GM18951 (cell line): ENCODE measurements around the gene CNP.

Experiments
- POLR2A ChIP-seq: IDR thresholded peaks from 4 replicates; pipeline ENCODE4 v1.6.1; 2011; ENCODE audit warnings: mild to moderate bottlenecking; ENCODE audit not compliant: insufficient read length, insufficient read depth; ENCODE audit errors: extremely low read depth
- in situ Hi-C: fragments of 300-500 bp; cut with MboI; formaldehyde crosslinking; loops from one replicate; pipeline ENCODE4 v1.12.0; 2022; ENCODE audit warnings: low sequenced_read_pairs, mixed read lengths, inconsistent platforms; ENCODE audit not compliant: unreplicated experiment

Gene CNP

GRCh38 chr17:41932816-41933389 lies 33.7 kb upstream of the CNP start:
- in situ Hi-C loops: no loop called here
- no peak for TF ChIP-seq POLR2A

- TF ChIP-seq POLR2A: no peak
- in situ Hi-C loops: no loop called here
These were observed 31.0 kb upstream of the CNP start for GRCh38 chr17:41935641-41936040.

DNA sequence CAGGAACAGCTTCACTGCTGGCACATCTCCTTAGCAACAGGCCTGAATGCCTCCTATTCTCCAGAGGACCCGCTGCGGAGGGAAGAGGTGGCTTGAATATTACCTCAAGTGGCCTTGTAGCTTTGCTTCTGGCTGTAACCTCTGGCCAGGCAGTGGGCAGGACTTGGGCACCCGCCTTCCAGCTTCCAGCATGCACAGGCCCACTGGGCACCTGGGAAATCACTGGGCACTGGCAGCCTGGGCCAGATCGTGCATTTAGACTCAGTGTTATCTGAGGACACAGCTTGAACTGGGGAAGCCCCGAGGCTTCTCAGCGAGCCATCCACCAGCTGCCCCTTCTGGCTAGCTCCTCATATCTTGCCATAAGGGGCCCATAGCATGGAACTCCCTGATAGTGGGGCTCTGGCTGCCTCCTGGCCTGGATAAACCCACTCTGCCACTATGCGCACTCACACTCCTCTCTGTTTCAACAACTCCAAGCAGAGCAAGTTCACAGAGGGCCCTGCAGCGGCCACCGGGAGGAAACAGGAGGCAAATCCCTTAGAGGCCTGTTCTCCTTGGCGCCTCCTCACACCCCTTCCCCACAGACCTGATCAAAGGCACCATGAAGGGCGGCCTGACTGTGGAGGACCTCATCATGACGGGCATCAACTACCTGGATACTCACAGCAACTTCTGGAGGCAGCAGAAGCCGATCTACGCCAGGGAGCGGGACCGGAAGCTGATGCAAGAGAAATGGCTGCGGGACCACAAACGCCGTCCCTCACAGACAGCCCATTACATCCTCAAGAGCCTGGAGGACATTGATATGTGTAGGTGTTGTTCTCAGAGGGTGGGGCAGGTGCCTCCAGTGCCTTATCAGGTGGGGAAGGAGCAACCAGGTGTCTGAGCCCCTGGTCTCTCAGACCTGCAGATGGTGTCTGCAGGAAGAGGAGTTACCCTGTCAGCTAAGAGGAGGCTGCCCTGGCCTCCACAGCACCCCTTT lies 28.3 kb upstream of the CNP start:
- in situ Hi-C loops: no loop called here
- no peak for TF ChIP-seq POLR2A

DNA sequence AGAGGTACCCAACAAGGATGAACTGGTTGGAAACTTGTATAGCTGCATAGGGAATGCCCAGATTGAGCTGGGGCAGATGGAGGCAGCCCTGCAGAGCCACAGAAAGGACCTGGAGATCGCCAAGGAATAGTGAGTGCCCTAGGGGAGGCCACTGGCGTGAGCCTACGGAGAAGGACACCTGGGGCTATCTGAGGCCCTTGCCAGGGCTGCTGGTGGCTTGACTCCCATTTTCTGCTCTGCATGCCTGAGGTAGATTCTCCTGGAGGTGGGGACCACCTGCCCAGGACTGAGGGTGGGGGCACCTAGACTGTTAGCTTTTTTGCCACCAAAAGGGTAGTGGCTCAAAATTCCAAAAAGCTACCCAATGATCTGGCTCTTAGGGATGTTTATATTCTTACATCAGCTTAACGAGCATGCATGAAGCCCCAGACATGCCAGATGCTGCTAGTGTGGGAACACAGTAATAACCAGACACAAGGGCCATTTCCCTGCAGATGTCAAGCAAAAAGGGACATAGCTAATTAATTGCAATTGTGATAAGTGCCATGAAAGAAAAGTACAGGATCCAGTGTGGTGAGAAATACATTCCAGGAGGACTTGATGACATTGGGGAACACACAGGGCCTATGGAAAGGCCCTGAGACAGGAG lies 27.4 kb upstream of the CNP start:
- TF ChIP-seq POLR2A: no peak
- in situ Hi-C loops: no loop called here

- no peak for TF ChIP-seq POLR2A
- in situ Hi-C loops: no loop called here
These were observed 26.9 kb upstream of the CNP start for GRCh38 chr17:41939693-41940090.

DNA sequence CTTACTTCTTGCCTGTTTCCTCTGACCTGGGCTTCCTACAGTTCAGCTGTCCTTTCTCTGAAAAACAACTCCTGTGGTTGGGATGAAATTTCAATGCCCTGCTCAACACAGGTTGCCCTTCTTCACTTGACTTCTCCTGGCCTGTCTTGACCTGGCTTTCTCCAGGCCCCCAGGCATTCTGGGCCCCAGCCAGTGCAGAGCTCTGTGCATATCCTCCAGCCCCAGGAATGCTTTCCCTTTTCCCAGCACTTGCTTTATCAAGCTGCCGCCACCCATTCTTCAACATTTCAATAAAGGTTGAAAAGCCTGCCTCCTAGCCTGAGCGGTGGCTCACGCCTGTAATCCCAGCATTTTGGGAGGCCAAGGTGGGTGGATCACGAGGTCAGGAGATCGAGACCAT lies 25.4 kb upstream of the CNP start:
- in situ Hi-C loops: no loop called here
- TF ChIP-seq POLR2A: no peak

DNA sequence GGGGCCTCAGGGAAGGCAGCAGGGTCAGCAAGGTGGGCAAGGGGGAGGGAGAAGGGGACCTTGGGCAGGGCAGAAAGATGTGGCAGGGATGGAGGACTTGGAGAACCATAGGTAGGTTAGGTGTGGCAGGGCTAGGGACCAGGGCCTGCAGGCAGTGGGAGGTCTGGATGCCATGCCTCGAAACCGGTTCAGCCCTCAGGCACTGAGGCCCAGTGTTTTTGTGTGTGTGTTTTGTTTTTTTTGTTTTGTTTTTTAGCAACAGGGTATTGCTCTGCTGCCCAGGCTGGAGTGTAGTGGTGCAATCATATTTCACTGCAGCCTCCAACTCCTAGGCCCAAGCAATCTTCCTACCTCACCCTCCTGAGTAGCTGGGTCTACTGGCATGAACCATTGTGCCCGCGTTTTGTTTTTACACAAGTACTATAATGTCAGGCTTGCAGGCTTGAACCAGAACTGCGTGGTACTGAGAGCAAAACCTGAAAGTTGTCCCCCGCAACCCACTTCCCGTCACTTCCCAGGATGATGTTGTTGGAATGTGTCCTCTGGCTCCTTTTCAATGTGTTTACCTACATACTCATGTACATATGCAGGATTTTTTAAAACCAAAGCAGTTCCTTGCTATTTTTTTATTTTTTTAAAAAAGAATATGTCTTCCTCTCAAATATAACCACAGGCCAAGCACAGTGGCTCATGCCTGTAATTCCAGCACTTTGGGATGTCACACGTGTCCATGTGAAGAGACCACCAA lies 23.8 kb upstream of the CNP start:
- no peak for TF ChIP-seq POLR2A
- in situ Hi-C loops: no loop called here

DNA sequence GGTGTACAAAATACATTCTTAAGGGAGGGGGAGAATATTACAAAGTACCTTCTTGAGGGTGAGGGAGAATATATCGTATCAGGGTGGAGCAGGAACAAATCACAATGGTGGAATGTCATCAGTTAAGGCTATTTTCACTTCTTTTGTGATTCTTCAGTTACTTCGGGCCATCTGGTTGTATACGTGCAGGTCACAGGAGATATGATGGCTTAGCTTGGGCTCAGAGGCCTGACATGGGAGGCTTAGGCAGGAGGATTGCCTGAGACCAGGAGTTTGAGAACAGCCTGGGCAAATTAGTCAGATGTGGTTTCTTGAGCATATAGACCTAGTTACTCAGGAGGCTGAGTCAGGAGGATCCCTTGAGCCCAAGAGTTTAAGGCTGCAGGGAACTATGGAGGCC lies 23.1 kb upstream of the CNP start:
- in situ Hi-C loops: no loop called here
- TF ChIP-seq POLR2A: no peak

- in situ Hi-C loops: no loop called here
- no peak for TF ChIP-seq POLR2A
These were observed 21.7 kb upstream of the CNP start for GRCh38 chr17:41944943-41945342.

DNA sequence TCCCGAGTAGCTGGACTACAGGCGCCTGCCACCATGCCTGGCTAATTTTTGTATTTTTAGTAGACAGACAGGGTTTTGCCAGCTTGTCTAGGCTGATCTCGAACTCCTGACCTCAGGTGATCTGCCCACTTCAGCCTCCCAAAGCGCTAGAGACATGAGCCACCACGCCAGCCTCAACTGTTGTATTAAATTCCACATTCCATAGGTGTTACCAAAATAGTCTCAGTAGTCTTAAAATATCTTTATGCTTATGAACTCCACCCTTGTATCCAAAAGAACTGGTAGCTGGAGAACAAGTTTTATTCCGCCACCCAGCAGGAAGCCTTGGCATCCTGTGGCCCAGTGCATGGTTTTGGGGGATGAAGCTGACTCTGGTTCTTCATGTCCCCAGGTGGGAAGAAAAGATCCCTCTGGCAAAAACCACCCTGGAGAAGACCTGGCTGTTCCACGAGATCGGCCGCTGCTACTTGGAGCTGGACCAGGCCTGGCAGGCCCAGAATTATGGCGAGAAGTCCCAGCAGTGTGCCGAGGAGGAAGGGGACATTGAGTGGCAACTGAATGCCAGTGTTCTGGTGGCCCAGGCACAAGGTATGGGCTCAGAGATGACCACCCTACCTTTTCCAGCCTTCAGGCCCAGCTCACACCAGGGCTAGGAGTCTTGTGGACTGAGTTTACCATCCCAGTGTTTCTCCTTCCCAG lies 17.7 kb upstream of the CNP start:
- TF ChIP-seq POLR2A: no peak
- in situ Hi-C loops: no loop called here

DNA sequence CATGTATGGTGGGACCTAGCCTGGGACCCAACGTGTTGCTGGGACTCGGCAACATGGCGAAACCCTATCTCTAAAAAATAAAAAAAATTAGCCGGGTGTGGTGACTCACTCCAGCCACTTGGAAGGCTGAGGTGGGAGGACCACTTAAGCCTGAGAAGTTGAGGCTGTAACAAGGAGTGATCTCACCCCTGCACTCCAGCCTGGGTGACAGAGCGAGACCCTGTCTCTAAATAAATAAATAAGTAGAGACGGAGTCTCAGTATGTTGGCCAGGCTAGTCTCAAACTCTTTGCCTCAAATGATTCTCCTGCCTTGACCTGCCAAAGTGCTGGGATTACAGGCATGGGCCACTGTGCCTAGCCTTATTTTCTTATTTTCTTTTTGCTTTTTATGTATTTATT lies 10.1 kb upstream of the CNP start:
- in situ Hi-C loops: no loop called here
- TF ChIP-seq POLR2A: no peak

- in situ Hi-C loops: no loop called here
- TF ChIP-seq POLR2A: no peak
These were observed 9.3 kb upstream of the CNP start for GRCh38 chr17:41957031-41957868.
